Mesenchymal stem cell (in vitro differentiated cells and primary cell): ENCODE measurements around the gene ARID5B.

ENCODE experiments used
- DNase-seq: peaks from one replicate; pipeline ENCODE4 v3.0.0-alpha.2; 2013
- H2AFZ ChIP-seq: one replicate; pipeline ENCODE4 v1.6.1; 2013; ENCODE audit warnings: low read depth, mild to moderate bottlenecking, control low read depth, inconsistent platforms, low read length, moderate library complexity
- H2AK5ac ChIP-seq: 2 replicates; pipeline ENCODE4 v1.6.1; 2013; ENCODE audit warnings: low read length, moderate library complexity, mild to moderate bottlenecking, inconsistent platforms; ENCODE audit not compliant: severe bottlenecking
- H2BK120ac ChIP-seq: one replicate; pipeline ENCODE4 v1.6.1; 2013; ENCODE audit warnings: low read depth, mild to moderate bottlenecking, inconsistent platforms, low read length, moderate library complexity
- H2BK12ac ChIP-seq, 2 experiments: one replicate each; pipeline ENCODE4 v1.6.1; 2013; ENCODE audit warnings: inconsistent platforms in 2 of 2, low read length in 2 of 2, mild to moderate bottlenecking in 2 of 2, moderate library complexity in 2 of 2, control low read depth in 1 of 2
- H2BK15ac ChIP-seq: one replicate; pipeline ENCODE4 v1.6.1; 2013; ENCODE audit warnings: mild to moderate bottlenecking, low read depth, inconsistent platforms; ENCODE audit not compliant: poor library complexity, severe bottlenecking
- H2BK5ac ChIP-seq: 2 replicates; pipeline ENCODE4 v1.6.1; 2013; ENCODE audit warnings: low read depth, mild to moderate bottlenecking, low read length, control low read depth, inconsistent platforms; ENCODE audit not compliant: poor library complexity, severe bottlenecking
- H3K14ac ChIP-seq, 2 experiments: one replicate each; pipeline ENCODE4 v1.6.1; 2013; ENCODE audit warnings: inconsistent platforms in 2 of 2, low read length in 2 of 2, control low read depth in 1 of 2, mild to moderate bottlenecking in 1 of 2, moderate library complexity in 1 of 2
- H3K18ac ChIP-seq, 2 experiments: one replicate each; pipeline ENCODE4 v1.6.1; 2013; ENCODE audit warnings: inconsistent platforms in 2 of 2, low read length in 2 of 2, control low read depth in 1 of 2, low read depth in 1 of 2, mild to moderate bottlenecking in 1 of 2
- H3K23ac ChIP-seq, 2 experiments: one replicate each; pipeline ENCODE4 v1.6.1; 2013; ENCODE audit warnings: inconsistent platforms in 2 of 2, low read length in 2 of 2, mild to moderate bottlenecking in 2 of 2, moderate library complexity in 2 of 2, control low read depth in 1 of 2
- H3K27ac ChIP-seq: 2 replicates; pipeline ENCODE4 v1.5.1; 2013; ENCODE audit warnings: mild to moderate bottlenecking, moderate library complexity, low read length, control low read depth, inconsistent platforms; ENCODE audit not compliant: poor library complexity, severe bottlenecking
- H3K27me3 ChIP-seq, 2 experiments: 2 replicates each; pipeline versions ENCODE4 v1.6.1 to v1.7.0; 2013; ENCODE audit warnings: low read length in 2 of 2, mild to moderate bottlenecking in 2 of 2, moderate library complexity in 2 of 2, control low read depth in 1 of 2, inconsistent platforms in 1 of 2; ENCODE audit not compliant: control insufficient read depth in 1 of 2, insufficient read depth in 1 of 2
- H3K36me3 ChIP-seq, 2 experiments: 2 replicates each; pipeline versions ENCODE4 v1.6.1 to v1.7.0; 2013; ENCODE audit warnings: low read length in 2 of 2, control low read depth in 1 of 2, inconsistent platforms in 1 of 2, low read depth in 1 of 2, mild to moderate bottlenecking in 1 of 2; ENCODE audit not compliant: insufficient read depth in 2 of 2, control insufficient read depth in 1 of 2
- H3K4ac ChIP-seq, 2 experiments: one replicate each; pipeline ENCODE4 v1.6.1; 2013; ENCODE audit warnings: inconsistent platforms in 2 of 2, low read length in 2 of 2, mild to moderate bottlenecking in 2 of 2, moderate library complexity in 2 of 2, control low read depth in 1 of 2, low read depth in 1 of 2
- H3K4me1 ChIP-seq: 2 replicates; pipeline ENCODE4 v1.6.1; 2013; ENCODE audit warnings: low read depth, low read length, control low read depth; ENCODE audit not compliant: control insufficient read depth, insufficient read depth
- H3K4me2 ChIP-seq: 2 replicates; pipeline ENCODE4 v1.6.1; 2013; ENCODE audit warnings: low read length, mild to moderate bottlenecking, inconsistent platforms; ENCODE audit not compliant: poor library complexity, severe bottlenecking
- H3K4me3 ChIP-seq, 2 experiments: 2 replicates each; pipeline versions ENCODE4 v1.5.1 to v1.7.0; 2013; ENCODE audit warnings: low read length in 2 of 2, mild to moderate bottlenecking in 2 of 2, control low read depth in 1 of 2, low read depth in 1 of 2; ENCODE audit not compliant: insufficient read depth in 1 of 2
- H3K79me1 ChIP-seq: replicated peaks from 2 replicates; pipeline ENCODE4 v1.6.1; 2013; ENCODE audit warnings: mild to moderate bottlenecking, control low read depth, low read length, inconsistent platforms; ENCODE audit not compliant: poor library complexity, severe bottlenecking
- H3K9ac ChIP-seq: 2 replicates; pipeline ENCODE4 v1.7.0; 2013; ENCODE audit warnings: mild to moderate bottlenecking, low read length, moderate library complexity
- H3K9me3 ChIP-seq: 2 replicates; pipeline ENCODE4 v1.7.0; 2013; ENCODE audit warnings: mild to moderate bottlenecking, low read length; ENCODE audit not compliant: control insufficient read depth
- H4K8ac ChIP-seq: one replicate; pipeline ENCODE4 v1.6.1; 2013; ENCODE audit warnings: inconsistent platforms, mild to moderate bottlenecking, low read length, moderate library complexity
- H4K91ac ChIP-seq: one replicate; pipeline ENCODE4 v1.6.1; 2013; ENCODE audit warnings: mild to moderate bottlenecking, low read length, inconsistent platforms
- WGBS: methylation state at CpG from one replicate; pipeline ENCODE4 v1.1.7; 2013; ENCODE audit warnings: mixed read lengths; 5-methylcytosine and 5-hydroxymethylcytosine counted together

Gene ARID5B

DNA sequence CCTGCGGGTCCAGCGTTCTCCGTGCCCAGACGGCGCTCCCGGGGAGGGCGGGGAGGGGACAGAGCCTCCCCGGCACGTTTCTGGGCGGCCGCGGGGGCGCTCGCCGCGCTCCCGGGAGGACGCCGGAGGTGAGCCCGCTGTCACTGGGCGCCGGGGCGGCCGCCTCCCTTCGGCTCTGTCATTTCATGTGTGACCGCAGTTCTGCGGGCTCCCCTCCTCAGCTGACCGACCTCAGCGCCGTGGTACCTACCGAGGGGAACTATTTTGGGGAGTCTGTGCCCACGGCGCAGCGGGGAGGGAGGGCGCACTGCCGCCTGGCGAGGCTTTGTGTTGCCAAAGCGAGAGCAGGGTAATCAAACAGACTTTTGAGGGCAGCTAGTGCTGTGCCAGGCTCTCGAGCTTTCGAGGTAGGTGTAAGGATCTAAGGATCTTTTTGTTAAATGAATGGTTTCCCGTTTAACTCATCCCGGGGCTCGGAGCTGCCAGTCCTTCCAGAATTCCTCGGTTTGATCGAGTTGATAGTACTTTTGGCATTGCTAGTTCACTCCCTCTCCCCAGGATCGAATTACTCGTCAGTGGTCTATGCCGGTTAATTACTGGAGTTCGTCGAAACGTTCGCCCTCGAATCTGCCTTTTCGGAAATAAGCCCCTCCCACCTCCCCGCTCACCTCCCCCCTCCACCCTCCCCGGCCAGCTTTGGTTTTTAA, 1.9 kb downstream of the ARID5B start:
- under 1% methylated on average over 51 of the region's 56 CpGs for WGBS
- peak overlapping the region in 1 of 2 experiments; percentile 19 for H3K14ac ChIP-seq

GRCh38 chr10:61903928-61904344, 2.4 kb downstream of the ARID5B start:
- H2BK12ac ChIP-seq, result no peak overlapping the region
- peak overlapping the region; percentile 13 for H2BK15ac ChIP-seq
- H3K79me1 ChIP-seq, result no peaks in the 10 kb centered on the region
- DNase-seq, result peak; percentile 53
- no peak overlapping the region for H2AK5ac ChIP-seq
- no peak overlapping the region for H2AFZ ChIP-seq
- no peak overlapping the region for H2BK120ac ChIP-seq
- H4K8ac ChIP-seq, result no peak overlapping the region
- no peaks in the 10 kb centered on the region for H3K27me3 ChIP-seq
- H3K4me1 ChIP-seq, result no peaks in the 10 kb centered on the region
- H3K18ac ChIP-seq, result peak overlapping the region in 1 of 2 experiments; percentile 42
- H3K9me3 ChIP-seq, result no peaks in the 10 kb centered on the region
- H2BK5ac ChIP-seq, result peak overlapping the region; percentile 82
- peaks cover 0 to 3% of the 10 kb centered on the region in 2 experiments for H3K36me3 ChIP-seq
- H3K4me2 ChIP-seq, result peak overlapping the region; percentile 61
- peak overlapping the region; percentile 100 for H3K9ac ChIP-seq
- peak overlapping the region; percentile 91 for H3K27ac ChIP-seq
- peak overlapping the region in 1 of 2 experiments; percentile 91 for H3K4me3 ChIP-seq
- H4K91ac ChIP-seq, result no peak overlapping the region
- no peak overlapping the region for H3K23ac ChIP-seq
- WGBS, result 58% methylated on average over 1 of the region's 7 CpGs
- no peak overlapping the region for H3K14ac ChIP-seq
- no peak overlapping the region for H3K4ac ChIP-seq

More for the DNA sequence above, 1.9 kb downstream of the ARID5B start:
- no peaks in the 10 kb centered on the region for H3K4me1 ChIP-seq
- H3K27me3 ChIP-seq, result no peaks in the 10 kb centered on the region
- no peak overlapping the region for H2AK5ac ChIP-seq
- H3K4me3 ChIP-seq, result peak overlapping the region; percentile 66 to 91
- no peaks in the 10 kb centered on the region for H3K9me3 ChIP-seq
- peak overlapping the region; percentile 90 for H4K91ac ChIP-seq
- H3K27ac ChIP-seq, result peak overlapping the region; percentile 93
- H3K4ac ChIP-seq, result peak overlapping the region in 1 of 2 experiments; percentile 10
- DNase-seq, result peak; percentile 80
- peak overlapping the region; percentile 45 for H3K4me2 ChIP-seq
- H2BK120ac ChIP-seq, result peak overlapping the region; percentile 95
- H3K79me1 ChIP-seq, result no peaks in the 10 kb centered on the region
- peaks cover 0 to 3% of the 10 kb centered on the region in 2 experiments for H3K36me3 ChIP-seq
- peak overlapping the region; percentile 100 for H3K9ac ChIP-seq
- peak overlapping the region; percentile 10 for H4K8ac ChIP-seq
- no peak overlapping the region for H2AFZ ChIP-seq
- peak overlapping the region; percentile 74 to 90 for H3K18ac ChIP-seq
- H2BK15ac ChIP-seq, result peak overlapping the region; percentile 77
- peak overlapping the region; percentile 7 to 29 for H2BK12ac ChIP-seq
- no peak overlapping the region for H3K23ac ChIP-seq
- peak overlapping the region; percentile 74 for H2BK5ac ChIP-seq

GRCh38 chr10:61904733-61905725, 3.5 kb downstream of the ARID5B start:
- no peak overlapping the region for H2BK120ac ChIP-seq
- H2AK5ac ChIP-seq, result peak overlapping the region; percentile 94
- no peak overlapping the region for H2AFZ ChIP-seq
- H3K9me3 ChIP-seq, result no peaks in the 10 kb centered on the region
- no peaks in the 10 kb centered on the region for H3K4me1 ChIP-seq
- 58% methylated on average over 5 of the region's 6 CpGs for WGBS
- DNase-seq, result peak; percentile 87
- H3K9ac ChIP-seq, result peak overlapping the region; percentile 100
- H3K27me3 ChIP-seq, result no peaks in the 10 kb centered on the region
- H2BK15ac ChIP-seq, result no peak overlapping the region
- no peak overlapping the region for H3K4ac ChIP-seq
- no peak overlapping the region for H2BK12ac ChIP-seq
- no peak overlapping the region for H4K91ac ChIP-seq
- H3K4me2 ChIP-seq, result peak overlapping the region; percentile 17
- H4K8ac ChIP-seq, result no peak overlapping the region
- H3K27ac ChIP-seq, result peak overlapping the region; percentile 91
- H3K4me3 ChIP-seq, result peak overlapping the region in 1 of 2 experiments; percentile 91
- peaks cover 0 to 8% of the 10 kb centered on the region in 2 experiments for H3K36me3 ChIP-seq
- no peak overlapping the region for H3K23ac ChIP-seq
- H2BK5ac ChIP-seq, result no peak overlapping the region
- H3K79me1 ChIP-seq, result peaks cover 3% of the 10 kb centered on the region
- H3K14ac ChIP-seq, result no peak overlapping the region
- H3K18ac ChIP-seq, result no peak overlapping the region
